ENCODE data around the gene DDX42. TPM values are rescaled to one million over a fixed set of nuclear protein-coding genes. Genes with fewer than 3 reads are reported as not detected.

Gene DDX42
- total RNA-seq, 1 donor = 76.3 TPM

- peak overlapping the region; percentile 92 for H3K4me3 ChIP-seq (ENCODE audit: low read depth, low read length)
- DNase-seq (ENCODE audit: low read depth) = no peak
Measured at GRCh38 chr17:63842173-63842539, 68.2 kb downstream of the DDX42 start.

GRCh38 chr17:63842540-63843386 is 68.8 kb downstream of the DDX42 start, which contains the start of gene SMARCD2:
Gene SMARCD2, minus strand, starts transcription at chr17:63842685. Its CDS starts 11 bp downstream, at chr17:63842674.
- TF ChIP-seq CTCF (IDR thresholded peaks at IDR 0.05; ENCODE audit: insufficient read depth, low read length) = no peak
- DNase-seq (ENCODE audit: low read depth) = peak; percentile 99
- H3K4me3 ChIP-seq (ENCODE audit: low read depth, low read length) = peak within 1 kb of the TSS; percentile 92

More at GRCh38 chr17:63842173-63842539, 68.2 kb downstream of the DDX42 start:
- no peak for TF ChIP-seq CTCF (IDR thresholded peaks at IDR 0.05; ENCODE audit: insufficient read depth, low read length)

GRCh38 chr17:63843387-63843888 is 69.5 kb downstream of the DDX42 start:
- DNase-seq (ENCODE audit: low read depth) = peak; percentile 93
- peak overlapping the region; percentile 67 for H3K4me3 ChIP-seq (ENCODE audit: low read depth, low read length)

GRCh38 chr17:63843910-63844677 is 70.1 kb downstream of the DDX42 start:
- no peak for DNase-seq (ENCODE audit: low read depth)
- no peak for TF ChIP-seq CTCF (IDR thresholded peaks at IDR 0.05; ENCODE audit: insufficient read depth, low read length)
- H3K4me3 ChIP-seq (ENCODE audit: low read depth, low read length) = peak overlapping the region; percentile 67

GRCh38 chr17:63845509-63845908 is 71.5 kb downstream of the DDX42 start:
- H3K4me3 ChIP-seq (ENCODE audit: low read depth, low read length) = no peak overlapping the region
- TF ChIP-seq CTCF (IDR thresholded peaks at IDR 0.05; ENCODE audit: insufficient read depth, low read length) = no peak
- no peak for DNase-seq (ENCODE audit: low read depth)

GRCh38 chr17:63847525-63848249 is 73.7 kb downstream of the DDX42 start:
- TF ChIP-seq CTCF (IDR thresholded peaks at IDR 0.05; ENCODE audit: insufficient read depth, low read length) = no peak
- no peak overlapping the region for H3K4me3 ChIP-seq (ENCODE audit: low read depth, low read length)
- DNase-seq (ENCODE audit: low read depth) = no peak

Data from fibroblast of the aortic adventitia (primary cell).